OCI-LY1 (cell line): ENCODE measurements around the gene RAI14.

ENCODE experiments used
- H2AFZ ChIP-seq: fragments of 200-600 bp; sonication (generic), shearing (Covaris generic); 2 replicates; pipeline ENCODE4 v1.6.0; 2014; ENCODE audit warnings: antibody characterized with exemption, mild to moderate bottlenecking, low read length
- H3F3A ChIP-seq: fragments of 200-600 bp; sonication (generic), shearing (Covaris generic); 2 replicates; pipeline ENCODE4 v1.6.0; 2014; ENCODE audit warnings: mild to moderate bottlenecking, antibody characterized with exemption, low read length, moderate library complexity; ENCODE audit not compliant: insufficient read depth
- H3K27ac ChIP-seq: fragments of 200-600 bp; sonication (generic); 2 replicates; pipeline ENCODE4 v1.5.1; 2014; ENCODE audit warnings: low read length, mixed run types, mild to moderate bottlenecking, low read depth; ENCODE audit not compliant: poor library complexity, severe bottlenecking
- H3K27me3 ChIP-seq: fragments of 200-600 bp; sonication (generic); 2 replicates; pipeline ENCODE4 v1.6.0; 2014; ENCODE audit warnings: antibody characterized with exemption, mild to moderate bottlenecking, low read length, moderate library complexity; ENCODE audit not compliant: insufficient read depth
- H3K36me3 ChIP-seq: fragments of 200-600 bp; sonication (generic); 2 replicates; pipeline ENCODE4 v1.6.1; 2014; ENCODE audit warnings: mild to moderate bottlenecking, antibody characterized with exemption, low read length, moderate library complexity, mixed read lengths; ENCODE audit not compliant: insufficient read depth
- H3K4me1 ChIP-seq: fragments of 200-600 bp; sonication (generic); 2 replicates; pipeline ENCODE4 v1.5.1; 2014; ENCODE audit warnings: mild to moderate bottlenecking, low read length, moderate library complexity; ENCODE audit not compliant: insufficient read depth, severe bottlenecking
- H3K4me2 ChIP-seq: fragments of 200-600 bp; sonication (generic), shearing (Covaris generic); 2 replicates; pipeline ENCODE4 v1.6.1; 2014; ENCODE audit warnings: low read length
- H3K4me3 ChIP-seq: fragments of 200-600 bp; sonication (generic); 2 replicates; pipeline ENCODE4 v1.5.1; 2014; ENCODE audit warnings: low read length, low read depth, mild to moderate bottlenecking, mixed read lengths; ENCODE audit not compliant: poor library complexity, severe bottlenecking
- H3K79me2 ChIP-seq: fragments of 200-600 bp; shearing (Covaris generic); 2 replicates; pipeline ENCODE4 v1.6.1; 2016; ENCODE audit warnings: mixed run types, low read length, mixed read lengths; ENCODE audit not compliant: insufficient read depth
- H3K9ac ChIP-seq: fragments of 200-600 bp; sonication (generic), shearing (Covaris generic); 2 replicates; pipeline ENCODE4 v1.6.1; 2014; ENCODE audit warnings: mild to moderate bottlenecking, low read length, mixed read lengths
- H3K9me2 ChIP-seq: fragments of 200-600 bp; sonication (generic), shearing (Covaris generic); 2 replicates; pipeline ENCODE4 v1.6.1; 2014; ENCODE audit warnings: low read depth, mild to moderate bottlenecking, low read length, mixed read lengths
- H3K9me3 ChIP-seq: fragments of 200-600 bp; shearing (Covaris generic); 2 replicates; pipeline ENCODE4 v1.6.1; 2014; ENCODE audit warnings: low read length, mixed read lengths
- H4K20me1 ChIP-seq: fragments of 200-600 bp; sonication (generic), shearing (Covaris generic); 2 replicates; pipeline ENCODE4 v1.6.0; 2016; ENCODE audit warnings: mild to moderate bottlenecking, low read length; ENCODE audit not compliant: insufficient read depth
- EZH2 ChIP-seq: fragments of 200-600 bp; sonication (generic), shearing (Covaris generic); IDR thresholded peaks from 2 replicates; pipeline ENCODE4 v1.8.0; 2017; ENCODE audit warnings: borderline replicate concordance, mixed run types, mild to moderate bottlenecking, antibody characterized with exemption, low read length, moderate library complexity, mixed read lengths
- TF ChIP-seq, protein P1 (sequence below): fragments of 200-600 bp; sonication (generic), shearing (Covaris generic); IDR thresholded peaks from 2 replicates; pipeline ENCODE4 v1.5.1; 2017; ENCODE audit warnings: mild to moderate bottlenecking, antibody characterized with exemption, low read length, moderate library complexity, mixed read lengths

Gene RAI14

DNA sequence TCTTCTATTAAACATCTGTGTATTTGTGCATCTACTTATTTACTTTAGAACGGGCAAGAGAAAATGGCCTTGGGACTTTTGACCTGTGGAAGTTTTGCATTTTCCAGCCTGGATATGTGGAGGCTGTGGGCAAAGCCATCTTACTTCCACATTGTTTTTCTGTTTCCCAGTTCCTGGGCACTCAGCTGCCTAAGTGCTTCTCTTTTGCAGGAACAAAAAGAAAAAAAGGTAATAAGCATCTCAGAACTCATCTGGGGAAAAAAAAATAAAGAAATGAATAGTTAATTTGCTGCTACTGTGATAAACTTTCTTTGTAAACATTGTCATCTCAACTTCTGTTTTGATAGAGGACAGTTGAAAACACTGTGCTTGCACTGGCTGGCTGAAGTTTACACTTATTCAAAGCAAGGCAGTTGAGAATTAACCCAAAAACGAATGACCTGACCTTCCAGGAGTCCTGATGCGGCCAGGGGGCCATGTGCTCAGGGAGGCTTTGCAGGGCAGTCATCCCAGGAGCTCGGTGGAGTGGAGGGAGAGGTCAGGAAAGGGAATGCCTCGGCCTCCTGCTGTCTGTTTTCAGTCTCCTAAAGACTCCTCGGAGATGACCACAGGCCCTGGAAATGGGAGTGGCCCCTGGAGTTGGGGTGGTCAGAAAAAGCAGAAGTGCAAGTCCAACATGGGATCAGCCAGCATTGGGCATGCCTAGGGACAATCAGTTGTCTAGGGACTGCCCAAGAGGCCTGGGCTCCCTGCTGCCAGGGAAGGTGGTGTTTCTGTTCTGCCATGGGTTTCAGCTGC, 75.5 kb downstream of the RAI14 start:
- H3K36me3 ChIP-seq: no peaks in the 10 kb centered on the region
- H3K9me3 ChIP-seq: no peaks in the 10 kb centered on the region
- H3K9me2 ChIP-seq: no peaks in the 10 kb centered on the region
- H3K4me1 ChIP-seq: no peaks in the 10 kb centered on the region
- H3K27me3 ChIP-seq: 0 out of 2 replicates have a peak, but pooled peaks cover 3% of the 10 kb centered on the region
- no peak overlapping the region for H3K4me2 ChIP-seq
- H2AFZ ChIP-seq: no peak overlapping the region
- H3F3A ChIP-seq: no peaks in the 10 kb centered on the region
- H3K27ac ChIP-seq: no peak overlapping the region
- no peaks in the 10 kb centered on the region for H4K20me1 ChIP-seq
- no peaks in the 10 kb centered on the region for H3K79me2 ChIP-seq
- H3K9ac ChIP-seq: no peak overlapping the region
- TF ChIP-seq EZH2: no peak
- TF ChIP-seq, protein P1, sequence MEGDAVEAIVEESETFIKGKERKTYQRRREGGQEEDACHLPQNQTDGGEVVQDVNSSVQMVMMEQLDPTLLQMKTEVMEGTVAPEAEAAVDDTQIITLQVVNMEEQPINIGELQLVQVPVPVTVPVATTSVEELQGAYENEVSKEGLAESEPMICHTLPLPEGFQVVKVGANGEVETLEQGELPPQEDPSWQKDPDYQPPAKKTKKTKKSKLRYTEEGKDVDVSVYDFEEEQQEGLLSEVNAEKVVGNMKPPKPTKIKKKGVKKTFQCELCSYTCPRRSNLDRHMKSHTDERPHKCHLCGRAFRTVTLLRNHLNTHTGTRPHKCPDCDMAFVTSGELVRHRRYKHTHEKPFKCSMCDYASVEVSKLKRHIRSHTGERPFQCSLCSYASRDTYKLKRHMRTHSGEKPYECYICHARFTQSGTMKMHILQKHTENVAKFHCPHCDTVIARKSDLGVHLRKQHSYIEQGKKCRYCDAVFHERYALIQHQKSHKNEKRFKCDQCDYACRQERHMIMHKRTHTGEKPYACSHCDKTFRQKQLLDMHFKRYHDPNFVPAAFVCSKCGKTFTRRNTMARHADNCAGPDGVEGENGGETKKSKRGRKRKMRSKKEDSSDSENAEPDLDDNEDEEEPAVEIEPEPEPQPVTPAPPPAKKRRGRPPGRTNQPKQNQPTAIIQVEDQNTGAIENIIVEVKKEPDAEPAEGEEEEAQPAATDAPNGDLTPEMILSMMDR: no peak
- no peak overlapping the region for H3K4me3 ChIP-seq

DNA sequence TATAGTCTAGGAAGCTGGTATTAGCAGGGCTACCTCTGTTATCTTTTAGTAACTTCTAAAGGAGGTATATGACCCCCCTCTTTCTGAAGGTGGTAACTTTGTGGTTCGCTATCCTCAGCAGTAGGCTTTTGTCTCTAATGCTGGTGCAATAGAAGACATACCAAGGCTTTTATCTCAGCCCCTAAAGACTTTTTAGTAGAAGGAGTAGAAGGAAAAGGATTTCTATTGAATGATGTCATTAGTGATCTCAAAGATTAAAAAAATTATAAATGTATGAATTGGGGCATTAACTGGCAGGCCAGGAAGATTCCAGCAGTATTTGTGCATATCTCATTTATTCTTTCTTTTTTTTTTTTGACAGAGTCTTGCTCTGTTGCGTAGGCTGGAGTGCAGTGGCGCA, 78.2 kb downstream of the RAI14 start:
- Histone ChIP-seq H3K4me1 (no peaks in the 10 kb centered on the region), H3K4me2 (no peak overlapping the region), H3K36me3 (no peaks in the 10 kb centered on the region), H3F3A (no peaks in the 10 kb centered on the region), H3K27me3 (0 out of 2 replicates have a peak, but pooled peaks cover 3% of the 10 kb centered on the region), H2AFZ (no peak overlapping the region), H4K20me1 (no peaks in the 10 kb centered on the region), H3K4me3 (no peak overlapping the region), H3K27ac (no peak overlapping the region), H3K79me2 (no peaks in the 10 kb centered on the region), H3K9me2 (no peaks in the 10 kb centered on the region), H3K9ac (no peak overlapping the region), H3K9me3 (no peaks in the 10 kb centered on the region)
- TF ChIP-seq, protein P1: no peak
- no peak for TF ChIP-seq EZH2

DNA sequence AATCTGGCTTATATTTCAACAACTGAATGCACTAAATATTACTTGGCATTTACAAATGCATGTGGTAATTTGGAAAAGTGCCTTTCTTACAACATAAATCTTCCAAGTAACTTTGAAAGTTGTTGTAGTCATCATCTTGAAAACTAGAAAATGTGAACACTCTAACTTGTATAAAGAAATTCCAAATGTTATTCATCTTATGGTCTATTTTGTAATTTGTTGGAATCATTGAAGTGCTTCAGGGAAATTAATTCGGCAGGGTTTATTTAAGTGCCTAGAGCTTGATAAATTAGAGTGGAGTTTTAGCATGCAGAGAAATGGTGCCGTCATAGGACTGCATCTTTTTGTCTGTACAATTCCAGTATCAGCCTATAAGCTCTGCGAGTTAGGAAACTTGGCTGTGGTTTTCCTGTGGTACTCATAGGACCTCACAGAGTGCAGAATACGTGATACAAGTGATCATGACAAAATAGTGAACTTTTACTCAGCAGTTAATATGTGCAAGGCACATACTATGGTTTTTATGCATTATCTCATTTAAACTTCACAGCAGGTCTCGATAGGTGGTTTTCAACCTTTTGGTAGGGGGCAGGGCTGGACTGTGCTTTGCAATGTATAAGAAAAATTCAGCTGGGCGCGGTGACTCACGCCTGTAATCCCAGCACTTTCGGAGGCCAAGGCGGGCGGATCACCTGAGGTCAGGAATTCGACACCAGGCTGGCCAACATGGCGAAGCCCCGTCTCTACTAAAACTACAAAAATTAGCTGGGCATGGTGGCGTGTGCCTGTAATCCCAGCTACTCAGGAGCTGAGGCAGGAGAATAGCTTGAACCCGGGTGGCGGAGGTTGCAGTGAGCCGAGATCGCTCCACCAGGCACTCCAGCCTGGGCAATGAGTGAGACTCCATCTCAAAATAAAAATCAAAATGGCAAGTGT, 79.6 kb downstream of the RAI14 start:
- TF ChIP-seq EZH2: no peak
- TF ChIP-seq, protein P1: no peak
- no peaks in the 10 kb centered on the region for H3K9me3 ChIP-seq
- no peak overlapping the region for H3K27ac ChIP-seq
- H3F3A ChIP-seq: no peaks in the 10 kb centered on the region
- H3K4me1 ChIP-seq: no peaks in the 10 kb centered on the region
- no peaks in the 10 kb centered on the region for H3K36me3 ChIP-seq
- H3K27me3 ChIP-seq: 0 out of 2 replicates have a peak, but pooled peaks cover 3% of the 10 kb centered on the region
- no peak overlapping the region for H3K4me3 ChIP-seq
- no peak overlapping the region for H2AFZ ChIP-seq
- no peaks in the 10 kb centered on the region for H3K9me2 ChIP-seq
- H3K4me2 ChIP-seq: no peak overlapping the region
- no peaks in the 10 kb centered on the region for H3K79me2 ChIP-seq
- no peaks in the 10 kb centered on the region for H4K20me1 ChIP-seq
- H3K9ac ChIP-seq: no peak overlapping the region
